Choroid plexus epithelial cell (primary cell): Measurements from ENCODE around the gene SECTM1.

Experiments
- DNase-seq: peaks from one replicate; pipeline ENCODE4 v3.0.0-alpha.2; 2010; ENCODE audit warnings: low read depth
- H3K4me3 ChIP-seq: 2 replicates; pipeline ENCODE4 v1.5.1; 2011; ENCODE audit warnings: low read depth, mild to moderate bottlenecking, control low read depth, low read length, moderate library complexity
- CTCF ChIP-seq: conservative IDR thresholded peaks from 2 replicates; pipeline ENCODE4 v1.5.1; 2011; ENCODE audit warnings: low read depth, mild to moderate bottlenecking, control low read depth, inconsistent platforms, low read length, moderate library complexity

The SECTM1 gene

GRCh38 chr17:82327289-82327688 lies 6.3 kb downstream of the SECTM1 start:
- H3K4me3 ChIP-seq = no peak overlapping the region
- DNase-seq = no peak
- no peak for TF ChIP-seq CTCF

- no peak overlapping the region for H3K4me3 ChIP-seq
- no peak for TF ChIP-seq CTCF
- no peak for DNase-seq
These were observed 8.0 kb downstream of the SECTM1 start for GRCh38 chr17:82325286-82326180.

- no peak for TF ChIP-seq CTCF
- no peak for DNase-seq
- no peak overlapping the region for H3K4me3 ChIP-seq
These were observed 8.8 kb downstream of the SECTM1 start for GRCh38 chr17:82324566-82325285.

- no peak for TF ChIP-seq CTCF
- DNase-seq = no peak
- no peak overlapping the region for H3K4me3 ChIP-seq
These were observed 9.9 kb downstream of the SECTM1 start for GRCh38 chr17:82323514-82324234.

- H3K4me3 ChIP-seq = no peak overlapping the region
- no peak for TF ChIP-seq CTCF
- no peak for DNase-seq
These were observed 10.8 kb downstream of the SECTM1 start for GRCh38 chr17:82322526-82323453.

- no peak for DNase-seq
- H3K4me3 ChIP-seq = no peak overlapping the region
- TF ChIP-seq CTCF = no peak
These were observed 11.6 kb downstream of the SECTM1 start for GRCh38 chr17:82321947-82322466.
